NK-92 treated with Interleukin-12 subunit alpha and Interleukin-12 subunit beta, amount 100 ng/mL, for 24 hours (cell line): ENCODE data around the gene AGAP3.

Experiments used
- DNase-seq: peaks from one replicate; lab custom pipeline; 2025; lab: John Stamatoyannopoulos, UW

The AGAP3 gene

DNA sequence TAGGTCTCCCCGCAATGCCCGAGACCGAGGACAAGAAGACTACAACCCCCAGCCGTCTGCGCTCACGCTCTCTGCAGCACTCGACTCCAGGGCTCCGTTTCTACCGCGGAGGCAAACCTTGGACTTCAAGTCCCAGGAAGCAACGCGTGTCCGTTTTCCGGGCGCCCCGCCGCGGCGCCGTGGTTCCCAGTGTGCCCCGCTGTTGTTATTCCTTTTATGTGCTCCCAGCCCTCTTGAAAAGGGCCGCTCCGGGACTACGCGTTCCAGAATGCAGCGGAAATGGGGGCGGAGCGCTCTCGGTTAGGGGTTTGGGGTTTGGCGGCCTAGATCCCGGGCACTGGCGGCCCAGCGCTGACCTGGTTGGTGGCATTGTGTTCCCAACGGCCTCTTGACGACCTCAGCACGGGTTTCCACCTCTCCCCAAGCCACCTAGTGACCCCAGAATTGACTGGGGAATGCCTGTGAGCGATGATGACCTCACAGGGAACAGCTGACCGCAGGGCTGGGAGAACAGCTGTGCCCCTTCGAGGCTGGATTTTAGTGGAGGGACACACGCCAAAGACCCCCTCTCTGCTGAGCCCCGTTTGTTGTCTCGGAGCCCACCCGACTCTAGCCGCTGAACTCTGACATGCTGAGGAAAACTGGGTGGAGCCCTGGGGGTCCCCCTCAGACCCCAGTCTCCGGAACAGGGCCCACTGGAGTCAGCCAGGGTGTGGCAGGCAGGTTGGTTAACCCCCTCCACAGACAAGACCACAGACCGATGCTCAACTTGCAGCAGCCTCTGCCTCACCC lies 28.1 kb upstream of the AGAP3 start:
- peak; percentile 98 for DNase-seq

- no peak for DNase-seq
Observed at GRCh38 chr7:151058781-151059366, 27.4 kb upstream of the AGAP3 start.

GRCh38 chr7:151059367-151060112 lies 26.7 kb upstream of the AGAP3 start, which contains the start of gene SLC4A2:
Gene SLC4A2 (plus strand): TSS chr7:151059589. CDS start chr7:151061988, 2,399 bp downstream.
- DNase-seq = peak; percentile 64

DNA sequence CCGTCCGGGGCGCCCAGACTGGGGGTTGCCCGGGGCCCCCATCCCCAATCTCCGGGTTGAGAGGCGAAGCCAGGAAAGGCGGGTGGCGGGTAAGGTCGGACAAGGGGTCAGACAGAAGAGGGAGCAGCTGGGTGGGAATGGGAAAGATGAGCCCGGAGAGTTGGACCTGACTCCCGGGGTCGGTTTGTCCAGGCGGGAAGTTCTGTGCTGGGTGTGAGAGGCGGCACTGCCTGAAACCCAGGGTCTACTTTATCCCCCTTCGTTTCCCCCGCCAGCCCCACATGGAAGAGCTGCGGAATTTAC lies 26.2 kb upstream of the AGAP3 start:
- DNase-seq = no peak

DNA sequence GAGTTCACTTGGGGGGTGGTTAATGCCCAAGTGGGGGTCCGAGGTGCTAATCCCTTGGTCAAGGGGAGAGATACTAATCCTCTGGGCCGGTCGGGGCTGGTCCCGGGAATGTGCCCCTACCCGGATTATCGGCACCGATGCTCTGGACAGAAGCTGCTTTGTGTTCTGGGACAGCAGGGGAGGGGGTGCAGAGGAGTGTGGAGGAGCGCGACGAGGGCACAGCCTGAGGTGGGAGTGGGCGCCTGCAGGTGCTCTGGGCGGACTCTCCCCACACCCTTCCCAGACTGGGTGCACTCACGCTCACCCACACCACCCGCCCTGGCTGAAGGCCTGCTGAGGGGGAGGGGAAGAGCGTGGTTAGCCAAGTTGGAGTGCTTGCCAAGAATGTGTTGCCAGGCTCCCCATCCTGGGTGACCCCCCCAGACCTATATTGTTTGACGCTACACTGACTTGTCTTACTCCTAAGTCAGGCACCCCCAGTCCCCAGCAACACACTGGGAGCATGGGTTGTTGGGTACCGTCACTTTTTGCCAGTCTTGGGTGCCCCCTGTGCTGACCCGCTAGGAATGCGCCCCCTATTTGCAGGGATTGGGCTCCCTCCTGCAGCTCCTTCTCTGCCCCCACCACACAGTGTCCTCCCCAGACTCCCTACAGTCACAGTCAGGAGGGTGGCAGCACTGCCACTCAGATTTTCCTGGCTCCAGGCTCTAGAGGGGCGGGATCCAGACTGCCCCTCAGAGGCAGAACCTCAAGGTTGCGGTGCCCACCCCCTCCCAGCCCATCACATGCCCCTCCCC lies 25.7 kb upstream of the AGAP3 start:
- no peak for DNase-seq

DNA sequence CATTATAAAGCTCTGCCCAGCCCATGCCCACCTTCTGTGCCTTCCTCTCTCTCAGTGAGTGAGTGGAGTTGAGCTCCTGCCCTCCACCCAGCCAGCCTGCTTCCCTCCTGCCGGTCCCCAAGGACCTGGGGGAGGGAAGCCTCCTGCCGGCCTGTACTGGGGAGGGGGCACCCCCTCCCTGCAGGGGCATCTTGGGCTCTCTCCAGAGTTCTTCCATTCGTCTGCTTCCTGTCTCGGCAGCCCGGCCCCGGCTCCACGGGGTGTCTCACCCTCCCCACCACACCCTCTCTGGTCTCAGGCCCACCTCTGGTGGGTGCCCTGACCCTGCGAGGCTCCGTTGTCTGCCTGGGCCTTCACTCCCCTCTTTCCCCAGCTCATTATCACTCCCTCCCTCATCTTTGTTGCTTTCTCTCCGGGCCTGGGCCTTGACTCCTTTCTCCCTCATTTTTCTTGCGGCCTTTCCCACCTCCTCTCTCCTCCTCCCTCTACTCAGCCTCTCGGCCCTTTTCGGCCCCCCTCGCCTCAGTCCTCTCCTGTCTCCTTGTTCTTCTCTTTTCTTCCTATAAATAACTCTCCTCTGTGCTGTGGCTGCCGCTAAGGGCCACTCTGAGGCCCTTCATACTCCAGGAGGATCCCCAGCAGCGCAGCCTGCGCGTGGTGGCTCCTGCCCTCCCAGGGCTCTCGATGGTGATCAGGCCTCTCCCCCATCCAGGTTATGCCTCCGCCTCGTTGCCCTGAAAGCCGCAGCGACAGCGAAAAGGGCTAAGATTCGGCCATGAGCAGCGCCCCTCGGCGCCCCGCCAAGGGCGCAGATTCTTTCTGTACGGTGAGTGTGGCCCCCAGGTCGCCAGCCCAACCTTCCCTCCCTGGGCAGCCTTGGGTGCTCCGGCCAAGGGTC lies 24.8 kb upstream of the AGAP3 start:
- no peak for DNase-seq

DNA sequence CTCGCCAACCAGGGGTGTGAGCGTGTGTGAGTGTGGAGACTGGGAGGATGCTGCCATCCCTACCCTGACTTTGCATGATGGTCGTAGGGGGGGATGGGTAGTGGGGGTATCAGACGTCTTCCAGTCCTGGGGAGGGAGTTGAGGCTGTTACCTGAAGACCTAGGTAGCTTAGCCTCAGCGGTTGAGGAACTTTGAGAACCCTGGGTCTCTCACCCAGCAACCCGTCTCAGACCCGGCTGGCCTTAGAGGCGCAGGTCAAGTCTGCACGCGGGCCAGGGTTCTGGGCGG lies 24.2 kb upstream of the AGAP3 start:
- no peak for DNase-seq

- DNase-seq = no peak
Observed at GRCh38 chr7:151062399-151063211, 23.7 kb upstream of the AGAP3 start.

DNA sequence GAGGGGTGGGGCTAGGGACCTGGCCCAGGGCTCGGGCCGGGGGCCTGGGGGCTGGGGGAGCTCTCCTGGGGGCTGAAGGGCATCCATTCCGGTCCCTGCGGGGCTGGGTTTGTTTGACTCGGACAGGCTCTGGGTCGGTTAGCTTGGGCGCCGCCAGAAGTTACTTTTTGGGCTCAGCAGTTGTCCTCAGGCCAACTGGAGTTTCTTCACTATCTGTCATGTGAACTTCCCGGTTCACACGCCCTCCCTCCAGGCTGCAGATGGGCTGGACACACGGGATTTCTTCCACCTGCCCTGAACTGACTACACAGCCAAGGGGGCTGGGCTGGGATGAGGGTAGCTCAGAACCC lies 23.1 kb upstream of the AGAP3 start:
- no peak for DNase-seq

- DNase-seq = no peak
Observed at GRCh38 chr7:151064454-151064853, 21.8 kb upstream of the AGAP3 start.

GRCh38 chr7:151064993-151065392 lies 21.3 kb upstream of the AGAP3 start:
- no peak for DNase-seq

DNA sequence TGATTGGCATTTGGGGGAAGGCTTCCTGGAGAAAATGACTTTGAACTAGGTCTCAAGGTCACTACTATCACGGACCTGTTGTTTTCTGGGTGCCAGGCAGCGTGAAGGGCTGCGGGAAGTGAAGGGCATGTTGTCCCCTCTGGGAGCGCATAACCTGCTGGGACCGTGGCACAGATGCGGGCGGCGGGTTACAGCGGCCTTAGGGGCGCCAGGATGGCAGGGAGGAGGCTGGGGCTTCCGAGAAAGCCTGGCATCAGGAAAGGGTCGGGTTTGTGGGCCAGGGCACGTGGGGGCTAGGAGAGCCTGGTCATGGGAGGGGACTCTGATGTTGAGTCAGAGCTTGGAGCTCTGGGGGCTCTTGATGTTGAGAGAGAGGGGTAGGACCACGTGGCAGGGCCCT lies 20.8 kb upstream of the AGAP3 start:
- DNase-seq = no peak

DNA sequence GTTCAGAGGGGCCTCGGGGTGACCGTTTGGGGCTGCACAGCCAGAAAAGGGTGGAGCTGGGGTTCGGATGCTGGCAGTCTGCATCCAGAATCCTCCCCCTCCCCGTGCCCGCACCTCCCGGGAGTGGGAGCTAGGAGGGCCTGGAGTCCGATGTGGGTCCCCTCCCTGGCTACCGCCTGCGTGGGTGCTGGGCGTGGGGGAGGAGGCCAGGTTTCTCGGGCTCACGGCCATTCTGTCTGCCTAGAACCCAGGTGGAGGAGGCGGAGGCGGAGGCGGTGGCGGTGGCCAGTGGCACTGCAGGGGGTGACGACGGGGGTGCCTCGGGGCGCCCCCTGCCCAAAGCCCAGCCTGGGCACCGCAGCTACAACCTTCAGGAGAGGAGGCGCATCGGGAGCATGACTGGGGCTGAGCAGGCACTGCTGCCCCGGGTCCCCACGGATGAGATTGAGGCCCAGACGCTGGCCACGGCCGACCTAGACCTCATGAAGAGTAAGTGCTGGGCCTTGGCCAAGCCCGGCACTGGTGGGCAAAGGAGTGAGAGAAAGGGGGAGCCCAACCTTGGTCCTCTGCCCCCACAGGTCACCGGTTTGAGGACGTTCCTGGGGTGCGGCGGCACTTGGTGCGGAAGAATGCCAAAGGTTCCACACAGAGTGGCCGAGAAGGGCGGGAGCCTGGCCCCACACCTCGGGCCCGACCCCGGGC lies 19.9 kb upstream of the AGAP3 start:
- no peak for DNase-seq

DNA sequence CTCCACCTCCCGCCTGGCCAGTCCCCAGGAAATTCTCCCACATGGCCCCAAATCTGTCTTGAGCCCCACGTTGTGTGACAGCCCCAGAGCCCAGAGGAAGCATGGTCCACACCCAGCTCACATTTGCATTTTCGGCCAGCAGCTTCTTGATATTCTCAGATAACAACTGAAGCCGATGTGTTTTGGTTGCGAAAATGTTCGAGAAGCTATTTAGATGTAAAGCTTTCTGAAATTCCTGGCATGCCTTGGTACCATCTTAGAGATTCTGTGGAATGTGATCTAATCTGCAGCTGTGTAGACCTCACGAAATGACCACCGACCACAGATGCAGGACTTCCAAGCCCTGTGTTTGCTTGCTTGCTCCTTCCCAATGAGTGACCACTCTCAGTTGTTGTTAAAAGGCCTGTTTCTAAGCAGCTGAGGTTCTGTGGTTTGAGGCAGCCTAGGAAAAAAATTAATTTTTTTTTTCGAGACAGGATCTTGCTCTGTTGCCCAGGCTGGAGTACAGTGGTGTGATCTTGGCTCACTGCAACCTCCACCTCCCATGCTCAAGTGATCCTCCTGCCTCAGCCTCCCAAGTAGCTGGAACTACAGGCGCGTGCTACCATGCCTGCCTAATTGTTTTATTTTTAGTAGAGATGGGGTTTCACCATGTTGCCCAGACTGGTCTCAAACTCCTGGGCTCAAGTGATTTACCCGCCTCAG lies 18.1 kb upstream of the AGAP3 start:
- DNase-seq = no peak

GRCh38 chr7:151069841-151070573 lies 16.3 kb upstream of the AGAP3 start:
- DNase-seq = no peak

DNA sequence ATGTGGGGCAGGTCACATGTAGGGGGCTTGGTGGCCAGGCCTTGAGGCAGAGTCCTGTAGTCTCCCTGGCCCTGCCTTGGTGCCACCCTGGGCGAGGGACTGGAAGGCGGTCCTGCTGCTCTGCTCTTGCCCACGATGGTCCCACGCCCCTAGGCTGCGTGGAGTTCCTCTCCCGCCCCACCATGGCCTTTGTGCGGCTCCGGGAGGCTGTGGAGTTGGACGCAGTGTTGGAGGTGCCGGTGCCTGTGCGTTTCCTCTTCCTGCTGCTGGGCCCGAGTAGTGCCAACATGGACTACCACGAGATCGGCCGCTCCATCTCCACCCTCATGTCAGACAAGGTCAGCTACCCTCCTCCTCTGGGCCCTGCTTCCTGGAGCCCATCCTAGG lies 15.7 kb upstream of the AGAP3 start:
- no peak for DNase-seq

DNA sequence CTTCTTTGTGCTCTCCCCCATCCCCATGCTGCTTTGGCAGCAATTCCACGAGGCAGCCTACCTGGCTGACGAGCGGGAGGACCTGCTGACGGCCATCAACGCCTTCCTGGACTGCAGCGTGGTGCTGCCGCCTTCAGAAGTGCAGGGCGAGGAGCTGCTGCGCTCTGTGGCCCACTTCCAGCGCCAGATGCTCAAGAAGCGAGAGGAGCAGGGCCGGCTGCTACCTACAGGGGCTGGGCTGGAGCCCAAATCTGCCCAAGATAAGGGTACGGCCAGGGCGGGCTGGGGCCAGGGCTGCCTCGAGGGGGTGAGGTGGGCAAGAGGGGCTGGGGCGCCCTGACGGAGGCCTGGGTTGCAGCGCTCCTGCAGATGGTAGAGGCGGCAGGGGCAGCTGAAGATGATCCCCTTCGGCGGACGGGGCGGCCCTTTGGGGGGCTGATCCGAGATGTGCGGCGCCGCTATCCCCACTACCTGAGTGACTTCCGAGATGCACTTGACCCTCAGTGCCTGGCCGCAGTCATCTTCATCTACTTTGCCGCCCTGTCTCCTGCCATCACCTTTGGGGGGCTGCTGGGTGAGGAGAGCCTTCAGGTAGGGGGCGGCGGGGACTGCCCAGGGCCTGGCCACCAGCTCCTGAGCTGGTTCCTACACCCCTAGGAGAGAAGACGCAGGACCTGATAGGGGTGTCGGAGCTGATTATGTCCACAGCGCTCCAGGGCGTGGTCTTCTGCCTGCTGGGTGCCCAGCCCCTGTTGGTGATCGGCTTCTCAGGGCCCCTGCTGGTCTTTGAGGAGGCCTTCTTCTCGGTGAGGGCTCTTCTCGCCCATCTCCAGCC lies 15.0 kb upstream of the AGAP3 start:
- DNase-seq = no peak

DNA sequence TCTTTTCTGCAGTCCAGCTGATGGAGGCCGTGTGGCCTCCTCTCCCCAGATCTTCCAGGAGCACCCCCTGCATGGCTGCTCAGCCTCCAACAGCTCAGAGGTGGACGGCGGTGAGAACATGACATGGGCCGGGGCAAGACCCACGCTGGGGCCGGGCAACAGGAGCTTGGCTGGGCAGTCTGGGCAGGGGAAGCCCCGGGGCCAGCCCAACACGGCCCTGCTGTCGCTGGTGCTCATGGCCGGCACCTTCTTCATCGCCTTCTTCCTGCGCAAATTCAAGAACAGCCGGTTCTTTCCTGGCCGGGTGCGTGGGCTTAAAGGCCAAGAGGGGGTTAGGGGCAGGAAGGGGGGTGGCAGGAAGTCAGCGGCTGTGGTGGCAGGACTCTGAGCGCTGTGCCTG lies 12.3 kb upstream of the AGAP3 start:
- no peak for DNase-seq
